Measurements from ENCODE around the gene TTLL11. TPM values are rescaled to one million over a fixed set of nuclear protein-coding genes. Genes with fewer than 3 reads are reported as not detected.
"Not testable (repeated sequence)": the region's sequence is repeated elsewhere in the genome, so short reads cannot be mapped to it uniquely, and the experiment has no call there.

TTLL11 gene
- total RNA-seq, 6 donors from 2014 or later = 6.8 to 18.9 (median 12.9) TPM

- H3K36me3 ChIP-seq = no peaks in the 10 kb centered on the region
- H3K4me1 ChIP-seq = peaks cover 0 to 3% (median 0%) of the 10 kb centered on the region in 4 donors
- DNase-seq = no peak
- H3K27ac ChIP-seq = no peak overlapping the region
- H3K27me3 ChIP-seq = no peaks in the 10 kb centered on the region
- no peak overlapping the region for H3K4me3 ChIP-seq
- ATAC-seq (ENCODE audit: low FRiP score in 2 of 2) = no peak
- WGBS, 2 donors = 78 to 85% methylated on average over 5 of the region's 5 CpGs
- H3K9me3 ChIP-seq = no peaks in the 10 kb centered on the region
- TF ChIP-seq EP300 (IDR thresholded peaks at IDR 0.05) = no peak
- TF ChIP-seq, protein P1, sequence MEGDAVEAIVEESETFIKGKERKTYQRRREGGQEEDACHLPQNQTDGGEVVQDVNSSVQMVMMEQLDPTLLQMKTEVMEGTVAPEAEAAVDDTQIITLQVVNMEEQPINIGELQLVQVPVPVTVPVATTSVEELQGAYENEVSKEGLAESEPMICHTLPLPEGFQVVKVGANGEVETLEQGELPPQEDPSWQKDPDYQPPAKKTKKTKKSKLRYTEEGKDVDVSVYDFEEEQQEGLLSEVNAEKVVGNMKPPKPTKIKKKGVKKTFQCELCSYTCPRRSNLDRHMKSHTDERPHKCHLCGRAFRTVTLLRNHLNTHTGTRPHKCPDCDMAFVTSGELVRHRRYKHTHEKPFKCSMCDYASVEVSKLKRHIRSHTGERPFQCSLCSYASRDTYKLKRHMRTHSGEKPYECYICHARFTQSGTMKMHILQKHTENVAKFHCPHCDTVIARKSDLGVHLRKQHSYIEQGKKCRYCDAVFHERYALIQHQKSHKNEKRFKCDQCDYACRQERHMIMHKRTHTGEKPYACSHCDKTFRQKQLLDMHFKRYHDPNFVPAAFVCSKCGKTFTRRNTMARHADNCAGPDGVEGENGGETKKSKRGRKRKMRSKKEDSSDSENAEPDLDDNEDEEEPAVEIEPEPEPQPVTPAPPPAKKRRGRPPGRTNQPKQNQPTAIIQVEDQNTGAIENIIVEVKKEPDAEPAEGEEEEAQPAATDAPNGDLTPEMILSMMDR (IDR thresholded peaks at IDR 0.05) = no peak
- TF ChIP-seq POLR2A (IDR thresholded peaks at IDR 0.05) = no peak
Measured at GRCh38 chr9:122118343-122119165, 25.4 kb upstream of the TTLL11 start.

GRCh38 chr9:122117241-122117640 lies 24.1 kb upstream of the TTLL11 start:
- not testable (repeated sequence) for H3K27ac ChIP-seq; ATAC-seq (ENCODE audit: low FRiP score in 2 of 2); H3K4me3 ChIP-seq; H3K4me1 ChIP-seq; H3K36me3 ChIP-seq; H3K9me3 ChIP-seq; H3K27me3 ChIP-seq; DNase-seq
- 68 to 76% methylated on average over 8 to 9 of the region's 9 CpGs for WGBS, 2 donors

DNA sequence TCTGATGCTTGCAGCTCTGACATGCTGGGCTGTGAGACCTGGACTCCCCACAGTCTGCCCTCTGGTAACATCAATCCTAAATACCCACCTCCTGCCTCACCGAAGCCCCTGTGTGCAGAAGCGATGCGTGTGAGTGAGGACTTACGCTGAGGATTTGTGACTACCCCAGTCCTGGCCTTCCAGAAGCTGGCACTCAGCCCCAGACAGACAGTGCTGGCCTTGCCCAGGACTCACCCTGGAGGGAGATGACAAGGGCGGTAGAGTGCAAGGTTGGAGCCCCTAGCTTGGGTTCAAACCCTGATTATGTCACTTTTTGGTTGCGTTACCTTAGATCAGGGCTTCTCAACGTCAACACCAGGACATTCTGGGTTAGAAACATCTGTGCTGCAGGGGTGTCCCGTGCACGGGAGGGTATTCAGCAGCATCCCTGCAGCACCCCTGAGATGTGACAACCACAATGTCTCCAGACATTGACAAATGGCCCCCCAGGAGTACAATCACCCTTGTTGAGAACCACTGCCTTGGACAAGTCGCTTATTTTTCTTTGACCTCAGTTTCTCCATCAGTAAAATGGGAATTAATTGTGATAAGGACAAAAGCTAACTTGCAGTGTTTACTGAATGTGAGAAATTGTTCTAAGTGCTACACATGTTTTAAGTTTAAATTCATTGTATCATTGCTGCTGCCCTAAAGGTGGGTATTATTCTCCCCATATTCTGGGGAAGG lies 23.5 kb upstream of the TTLL11 start:
- Histone ChIP-seq H3K9me3 (no peaks in the 10 kb centered on the region), H3K27ac (no peak overlapping the region), H3K36me3 (no peaks in the 10 kb centered on the region), H3K4me3 (no peak overlapping the region), H3K27me3 (no peaks in the 10 kb centered on the region), H3K4me1 (no peaks in the 10 kb centered on the region)
- ATAC-seq (ENCODE audit: low FRiP score in 2 of 2) (no peak), DNase-seq (no peak)
- 88 to 93% methylated on average over 7 to 10 of the region's 10 CpGs for WGBS, 2 donors
- TF ChIP-seq EP300 (IDR thresholded peaks at IDR 0.05) = no peak
- TF ChIP-seq POLR2AphosphoS5 (IDR thresholded peaks at IDR 0.05) = no peak
- no peak for TF ChIP-seq POLR2A (IDR thresholded peaks at IDR 0.05)
- TF ChIP-seq, protein P1 (IDR thresholded peaks at IDR 0.05) = no peak

DNA sequence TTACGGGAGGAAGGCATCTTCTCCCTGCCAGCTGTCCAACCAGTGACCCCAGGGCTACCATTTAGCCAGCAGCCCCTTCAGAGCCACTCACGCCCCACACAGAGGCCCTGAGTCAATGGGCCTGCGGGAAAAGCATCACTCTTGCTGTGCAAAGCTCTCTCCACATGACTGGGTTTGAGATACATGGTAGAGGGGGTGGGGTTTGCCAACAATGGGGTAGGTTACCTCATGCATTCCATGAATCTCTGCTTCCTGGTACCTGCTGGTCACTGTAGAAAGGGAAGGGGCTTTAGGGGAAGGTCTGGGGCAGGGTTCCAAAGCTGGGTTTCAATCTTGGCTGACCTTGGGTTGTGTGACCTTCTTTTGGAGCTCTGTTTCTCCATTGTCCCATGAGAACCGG lies 22.9 kb upstream of the TTLL11 start:
- WGBS, 2 donors = 75 to 76% methylated on average over 2 to 4 of the region's 4 CpGs

More for the DNA sequence above, 22.9 kb upstream of the TTLL11 start:
- no peak for DNase-seq
- H3K27me3 ChIP-seq = no peaks in the 10 kb centered on the region
- no peaks in the 10 kb centered on the region for H3K4me1 ChIP-seq
- TF ChIP-seq POLR2A (IDR thresholded peaks at IDR 0.05) = no peak
- TF ChIP-seq, protein P1 (IDR thresholded peaks at IDR 0.05) = no peak
- no peak for TF ChIP-seq EP300 (IDR thresholded peaks at IDR 0.05)
- TF ChIP-seq POLR2AphosphoS5 (IDR thresholded peaks at IDR 0.05) = no peak
- ATAC-seq (ENCODE audit: low FRiP score in 2 of 2) = no peak
- H3K4me3 ChIP-seq = no peak overlapping the region
- no peaks in the 10 kb centered on the region for H3K36me3 ChIP-seq
- no peaks in the 10 kb centered on the region for H3K9me3 ChIP-seq
- H3K27ac ChIP-seq = no peak overlapping the region

All from upper lobe of left lung (tissue), 6 donors.